CD4-positive, alpha-beta T cell treated with Interleukin-15 for 1 hour (primary cell): ENCODE results near the gene UBR4.

Source experiments
- DNase-seq: peaks from one replicate; pipeline ENCODE4 v3.0.0-alpha.2; 2020

UBR4 gene

GRCh38 chr1:19068639-19069276, 141.3 kb downstream of the UBR4 start:
- no peak for DNase-seq

GRCh38 chr1:19067912-19068638, 142.0 kb downstream of the UBR4 start:
- DNase-seq = no peak

GRCh38 chr1:19067182-19067911, 142.7 kb downstream of the UBR4 start:
- DNase-seq = no peak

GRCh38 chr1:19066874-19067181, 143.2 kb downstream of the UBR4 start:
- DNase-seq = no peak

GRCh38 chr1:19066248-19066873, 143.7 kb downstream of the UBR4 start:
- no peak for DNase-seq

- no peak for DNase-seq
Measured at GRCh38 chr1:19065526-19066247, 144.4 kb downstream of the UBR4 start.

- DNase-seq = no peak
Measured at GRCh38 chr1:19064906-19065450, 145.1 kb downstream of the UBR4 start.

- no peak for DNase-seq
Measured at GRCh38 chr1:19063122-19063521, 146.9 kb downstream of the UBR4 start.

- no peak for DNase-seq
Measured at GRCh38 chr1:19062258-19063029, 147.6 kb downstream of the UBR4 start.

GRCh38 chr1:19061798-19062197, 148.3 kb downstream of the UBR4 start:
- DNase-seq = no peak

GRCh38 chr1:19061343-19061742, 148.7 kb downstream of the UBR4 start:
- no peak for DNase-seq

GRCh38 chr1:19059773-19060172, 150.3 kb downstream of the UBR4 start:
- DNase-seq = no peak

- DNase-seq = no peak
Measured at GRCh38 chr1:19058476-19058797, 151.6 kb downstream of the UBR4 start.

- no peak for DNase-seq
Measured at GRCh38 chr1:19057784-19058475, 152.1 kb downstream of the UBR4 start.

GRCh38 chr1:19057182-19057779, 152.8 kb downstream of the UBR4 start:
- DNase-seq = no peak

GRCh38 chr1:19055701-19056100, 154.4 kb downstream of the UBR4 start:
- no peak for DNase-seq

- no peak for DNase-seq
Measured at GRCh38 chr1:19055001-19055400, 155.1 kb downstream of the UBR4 start.

- DNase-seq = no peak
Measured at GRCh38 chr1:19054216-19054615, 155.8 kb downstream of the UBR4 start.

GRCh38 chr1:19053486-19053885, 156.6 kb downstream of the UBR4 start:
- DNase-seq = no peak

GRCh38 chr1:19049798-19050197, 160.3 kb downstream of the UBR4 start:
- DNase-seq = no peak
